Fibroblast of mammary gland (primary cell): ENCODE results near the gene ZDHHC19.
"Not testable (repeated sequence)": the region's sequence is repeated elsewhere in the genome, so short reads cannot be mapped to it uniquely, and the experiment has no call there.

ENCODE experiments used
- DNase-seq: peaks from one replicate; pipeline ENCODE4 v3.0.0-alpha.2; 2010; ENCODE audit warnings: low read depth
- H3K4me3 ChIP-seq: 2 replicates; pipeline ENCODE4 v1.5.1; 2011; ENCODE audit warnings: low read depth, mild to moderate bottlenecking, low read length, moderate library complexity; ENCODE audit not compliant: control insufficient read depth
- CTCF ChIP-seq: conservative IDR thresholded peaks from 2 replicates; pipeline ENCODE4 v1.5.1; 2011; ENCODE audit warnings: low read depth, low read length, inconsistent platforms; ENCODE audit not compliant: control insufficient read depth, insufficient read depth

The ZDHHC19 gene

GRCh38 chr3:196208942-196209695, 2.1 kb downstream of the ZDHHC19 start:
- no peak for TF ChIP-seq CTCF
- no peak for DNase-seq
- no peak overlapping the region for H3K4me3 ChIP-seq

GRCh38 chr3:196207833-196208607, 3.2 kb downstream of the ZDHHC19 start:
- peak overlapping the region; percentile 43 for H3K4me3 ChIP-seq
- peak; percentile 31 for DNase-seq
- no peak for TF ChIP-seq CTCF

- H3K4me3 ChIP-seq: no peak overlapping the region
- no peak for TF ChIP-seq CTCF
- no peak for DNase-seq
These were observed 3.9 kb downstream of the ZDHHC19 start for GRCh38 chr3:196207159-196207832.

- H3K4me3 ChIP-seq, DNase-seq: not testable (repeated sequence)
These were observed 5.6 kb downstream of the ZDHHC19 start for GRCh38 chr3:196205442-196206205.

- no peak for TF ChIP-seq CTCF
- DNase-seq: no peak
- no peak overlapping the region for H3K4me3 ChIP-seq
These were observed 7.4 kb downstream of the ZDHHC19 start for GRCh38 chr3:196203846-196204245.

GRCh38 chr3:196202516-196202970, 8.7 kb downstream of the ZDHHC19 start:
- DNase-seq: peak; percentile 21
- no peak for TF ChIP-seq CTCF
- H3K4me3 ChIP-seq: no peak overlapping the region
